Central memory CD8-positive, alpha-beta T cell (primary cell): ENCODE measurements around the gene RRP1.

Experiments used
- ATAC-seq: fragments of 150-1000 bp; cut with Tn5 transposase; replicated peaks from 2 replicates; pipeline ENCODE4 v1.10.0; 2022; ENCODE audit warnings: mild to moderate bottlenecking, moderate FRiP score, moderate number of reproducible peaks; ENCODE audit not compliant: poor library complexity, severe bottlenecking; ENCODE audit errors: extremely low read depth
- DNase-seq, 2 donors: peaks; one replicate each; pipeline ENCODE4 v3.0.0; 2021; ENCODE audit warnings: low spot score in 2 of 2
- H3K27ac Mint-ChIP-seq: one replicate; pipeline ENCODE4 v1.8.0; 2022; ENCODE audit warnings: low read depth, mild to moderate bottlenecking, moderate library complexity, mixed read lengths
- H3K27me3 Mint-ChIP-seq: one replicate; pipeline ENCODE4 v1.8.0; 2022; ENCODE audit warnings: mixed read lengths
- H3K36me3 Mint-ChIP-seq: one replicate; pipeline ENCODE4 v1.8.0; 2022; ENCODE audit warnings: mild to moderate bottlenecking, moderate library complexity, mixed read lengths; ENCODE audit not compliant: insufficient read depth
- H3K4me1 Mint-ChIP-seq: one replicate; pipeline ENCODE4 v1.8.0; 2022; ENCODE audit warnings: mixed read lengths
- H3K4me3 Mint-ChIP-seq: one replicate; pipeline ENCODE4 v1.8.0; 2022; ENCODE audit warnings: mild to moderate bottlenecking, moderate library complexity, mixed read lengths
- H3K9me3 Mint-ChIP-seq: one replicate; pipeline ENCODE4 v1.8.0; 2022; ENCODE audit warnings: mixed read lengths

The RRP1 gene

GRCh38 chr21:43786300-43786806 lies 3.0 kb upstream of the RRP1 start:
- DNase-seq (no peak), ATAC-seq (no peak)
- Mint-ChIP-seq H3K36me3 (peaks cover 10% of the 10 kb centered on the region), H3K4me3 (no peak overlapping the region), H3K4me1 (peaks cover 18% of the 10 kb centered on the region), H3K27ac (no peak overlapping the region), H3K27me3 (no peaks in the 10 kb centered on the region), H3K9me3 (no peaks in the 10 kb centered on the region)

GRCh38 chr21:43786807-43787440 lies 2.5 kb upstream of the RRP1 start:
- Mint-ChIP-seq H3K4me3 (no peak overlapping the region), H3K27ac (no peak overlapping the region), H3K4me1 (peaks cover 19% of the 10 kb centered on the region), H3K9me3 (no peaks in the 10 kb centered on the region), H3K27me3 (no peaks in the 10 kb centered on the region), H3K36me3 (peaks cover 10% of the 10 kb centered on the region)
- no peak for DNase-seq
- ATAC-seq = no peak

GRCh38 chr21:43790010-43790524 lies 690 bp downstream of the RRP1 start:
- no peaks in the 10 kb centered on the region for H3K9me3 Mint-ChIP-seq
- H3K4me3 Mint-ChIP-seq = peak overlapping the region; percentile 93
- peaks cover 29% of the 10 kb centered on the region for H3K4me1 Mint-ChIP-seq
- H3K36me3 Mint-ChIP-seq = peaks cover 24% of the 10 kb centered on the region
- peak overlapping the region; percentile 89 for H3K27ac Mint-ChIP-seq
- no peaks in the 10 kb centered on the region for H3K27me3 Mint-ChIP-seq
- no peak for DNase-seq
- ATAC-seq = no peak

- peaks cover 29% of the 10 kb centered on the region for H3K4me1 Mint-ChIP-seq
- no peaks in the 10 kb centered on the region for H3K27me3 Mint-ChIP-seq
- DNase-seq (no peak), ATAC-seq (no peak)
- peak overlapping the region; percentile 19 for H3K27ac Mint-ChIP-seq
- no peaks in the 10 kb centered on the region for H3K9me3 Mint-ChIP-seq
- H3K4me3 Mint-ChIP-seq = peak overlapping the region; percentile 25
- H3K36me3 Mint-ChIP-seq = peaks cover 39% of the 10 kb centered on the region
Measured at GRCh38 chr21:43792406-43792805, 3.0 kb downstream of the RRP1 start.

GRCh38 chr21:43793243-43793642 lies 3.9 kb downstream of the RRP1 start:
- Mint-ChIP-seq H3K36me3 (peaks cover 42% of the 10 kb centered on the region), H3K9me3 (no peaks in the 10 kb centered on the region), H3K4me1 (peaks cover 32% of the 10 kb centered on the region), H3K4me3 (no peak overlapping the region), H3K27ac (no peak overlapping the region), H3K27me3 (no peaks in the 10 kb centered on the region)
- DNase-seq (no peak), ATAC-seq (no peak)

- Mint-ChIP-seq H3K4me3 (no peak overlapping the region), H3K27ac (no peak overlapping the region)
Measured at GRCh38 chr21:43794311-43794710, 4.9 kb downstream of the RRP1 start.

GRCh38 chr21:43794857-43795256 lies 5.5 kb downstream of the RRP1 start:
- H3K36me3 Mint-ChIP-seq = peaks cover 41% of the 10 kb centered on the region
- no peaks in the 10 kb centered on the region for H3K9me3 Mint-ChIP-seq
- no peaks in the 10 kb centered on the region for H3K27me3 Mint-ChIP-seq
- no peak for ATAC-seq
- H3K27ac Mint-ChIP-seq = no peak overlapping the region
- no peak overlapping the region for H3K4me3 Mint-ChIP-seq
- H3K4me1 Mint-ChIP-seq = peaks cover 29% of the 10 kb centered on the region
- no peak for DNase-seq

More at GRCh38 chr21:43794311-43794710, 4.9 kb downstream of the RRP1 start:
- H3K4me1 Mint-ChIP-seq = peaks cover 34% of the 10 kb centered on the region
- no peak for ATAC-seq
- no peaks in the 10 kb centered on the region for H3K9me3 Mint-ChIP-seq
- DNase-seq = no peak
- H3K27me3 Mint-ChIP-seq = no peaks in the 10 kb centered on the region
- H3K36me3 Mint-ChIP-seq = peaks cover 42% of the 10 kb centered on the region

GRCh38 chr21:43797415-43797814 lies 8.0 kb downstream of the RRP1 start:
- ATAC-seq = no peak
- no peaks in the 10 kb centered on the region for H3K27me3 Mint-ChIP-seq
- no peaks in the 10 kb centered on the region for H3K9me3 Mint-ChIP-seq
- H3K4me1 Mint-ChIP-seq = peaks cover 11% of the 10 kb centered on the region
- no peak overlapping the region for H3K27ac Mint-ChIP-seq
- H3K4me3 Mint-ChIP-seq = no peak overlapping the region
- H3K36me3 Mint-ChIP-seq = peaks cover 38% of the 10 kb centered on the region
- DNase-seq = no peak

- Mint-ChIP-seq H3K27me3 (no peaks in the 10 kb centered on the region), H3K9me3 (no peaks in the 10 kb centered on the region), H3K4me3 (no peak overlapping the region), H3K27ac (no peak overlapping the region), H3K4me1 (peaks cover 7% of the 10 kb centered on the region), H3K36me3 (peaks cover 41% of the 10 kb centered on the region)
- ATAC-seq = no peak
- no peak for DNase-seq
Measured at GRCh38 chr21:43797925-43798715, 8.7 kb downstream of the RRP1 start.

GRCh38 chr21:43799301-43799840 lies 10.0 kb downstream of the RRP1 start:
- no peaks in the 10 kb centered on the region for H3K9me3 Mint-ChIP-seq
- ATAC-seq = no peak
- H3K4me3 Mint-ChIP-seq = no peak overlapping the region
- H3K27ac Mint-ChIP-seq = no peak overlapping the region
- DNase-seq = no peak
- H3K4me1 Mint-ChIP-seq = peaks cover 5% of the 10 kb centered on the region
- no peaks in the 10 kb centered on the region for H3K27me3 Mint-ChIP-seq
- H3K36me3 Mint-ChIP-seq = peaks cover 33% of the 10 kb centered on the region

- no peak for ATAC-seq
- Mint-ChIP-seq H3K4me3 (no peak overlapping the region), H3K9me3 (no peaks in the 10 kb centered on the region), H3K4me1 (peaks cover 5% of the 10 kb centered on the region), H3K36me3 (peaks cover 30% of the 10 kb centered on the region), H3K27me3 (no peaks in the 10 kb centered on the region), H3K27ac (no peak overlapping the region)
- no peak for DNase-seq
Measured at GRCh38 chr21:43800124-43800523, 10.7 kb downstream of the RRP1 start.

GRCh38 chr21:43800566-43800965 lies 11.2 kb downstream of the RRP1 start:
- Mint-ChIP-seq H3K36me3 (peaks cover 28% of the 10 kb centered on the region), H3K4me3 (no peak overlapping the region), H3K27ac (no peak overlapping the region), H3K9me3 (no peaks in the 10 kb centered on the region), H3K4me1 (peaks cover 5% of the 10 kb centered on the region), H3K27me3 (no peaks in the 10 kb centered on the region)
- ATAC-seq = no peak
- DNase-seq = no peak
